ENCODE results near the gene ZNF101.

DNA sequence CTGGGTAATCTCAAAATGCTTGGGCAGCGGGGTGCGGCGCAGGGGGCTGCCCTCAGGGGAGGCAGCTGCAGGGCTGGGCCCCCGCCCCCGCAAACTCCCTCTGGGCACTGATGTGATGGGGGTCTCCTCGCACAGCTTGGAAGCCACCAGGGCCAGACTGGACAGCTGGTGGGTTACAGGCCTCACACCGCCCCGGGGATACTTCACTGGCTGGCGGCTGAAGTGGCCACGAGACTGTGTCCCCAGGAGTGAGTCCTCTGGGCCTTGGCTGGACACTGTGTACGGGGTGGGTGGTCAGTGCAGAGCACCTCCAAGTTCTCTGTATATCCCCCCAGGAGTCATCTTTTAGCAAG is 38.6 kb upstream of the ZNF101 start:
- TF ChIP-seq, protein P1, sequence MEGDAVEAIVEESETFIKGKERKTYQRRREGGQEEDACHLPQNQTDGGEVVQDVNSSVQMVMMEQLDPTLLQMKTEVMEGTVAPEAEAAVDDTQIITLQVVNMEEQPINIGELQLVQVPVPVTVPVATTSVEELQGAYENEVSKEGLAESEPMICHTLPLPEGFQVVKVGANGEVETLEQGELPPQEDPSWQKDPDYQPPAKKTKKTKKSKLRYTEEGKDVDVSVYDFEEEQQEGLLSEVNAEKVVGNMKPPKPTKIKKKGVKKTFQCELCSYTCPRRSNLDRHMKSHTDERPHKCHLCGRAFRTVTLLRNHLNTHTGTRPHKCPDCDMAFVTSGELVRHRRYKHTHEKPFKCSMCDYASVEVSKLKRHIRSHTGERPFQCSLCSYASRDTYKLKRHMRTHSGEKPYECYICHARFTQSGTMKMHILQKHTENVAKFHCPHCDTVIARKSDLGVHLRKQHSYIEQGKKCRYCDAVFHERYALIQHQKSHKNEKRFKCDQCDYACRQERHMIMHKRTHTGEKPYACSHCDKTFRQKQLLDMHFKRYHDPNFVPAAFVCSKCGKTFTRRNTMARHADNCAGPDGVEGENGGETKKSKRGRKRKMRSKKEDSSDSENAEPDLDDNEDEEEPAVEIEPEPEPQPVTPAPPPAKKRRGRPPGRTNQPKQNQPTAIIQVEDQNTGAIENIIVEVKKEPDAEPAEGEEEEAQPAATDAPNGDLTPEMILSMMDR (IDR thresholded peaks at IDR 0.05) = no peak
- TF ChIP-seq POLR2A (IDR thresholded peaks at IDR 0.05) (no peak), EP300 (IDR thresholded peaks at IDR 0.05) (no peak)
